ENCODE data around the gene CCDC43.

CCDC43 gene

GRCh38 chr17:44627513-44628242, 61.9 kb downstream of the CCDC43 start:
- DNase-seq (ENCODE audit: low read depth) = no peak
